ENCODE measurements around the gene PLCL2.

DNA sequence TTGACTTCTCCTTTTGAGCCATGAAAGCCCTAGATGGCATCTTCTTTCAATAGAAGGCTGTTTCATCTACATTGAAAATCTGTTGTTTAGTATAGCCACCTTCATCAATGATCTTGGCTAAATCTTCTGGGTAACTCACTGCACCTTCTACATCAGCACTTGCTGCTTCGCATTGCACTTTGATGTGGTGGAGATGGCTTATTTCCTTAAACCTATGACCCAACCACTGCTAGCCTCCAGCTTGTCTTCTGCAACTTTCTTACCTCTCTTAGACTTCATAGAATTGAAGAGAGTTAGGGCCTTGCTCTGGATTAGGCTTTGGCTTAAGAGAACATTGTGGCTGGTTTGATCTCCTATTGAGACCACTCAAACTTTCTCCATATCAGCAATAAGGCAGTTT lies 189.8 kb downstream of the PLCL2 start:
- TF ChIP-seq CTCF (IDR thresholded peaks at IDR 0.05; ENCODE audit: borderline replicate concordance, extremely low read depth, low read length, poor library complexity, severe bottlenecking) (no peak), EZH2 (IDR thresholded peaks at IDR 0.05; ENCODE audit: borderline replicate concordance, low read depth, low read length, severe bottlenecking) (no peak)

All from DND-41 (cell line).